T47D (cell line): ENCODE data around the gene LLGL1.
A peak's percentile ranks its signal among the peaks of the same experiment; 100 is the strongest.

ENCODE experiments used
- DNase-seq, 2 experiments: peaks; one replicate each; pipeline versions ENCODE4 v3.0.0 to v3.0.0-alpha.2; 2011 to 2012; ENCODE audit warnings: low read depth in 1 of 2, low spot score in 1 of 2
- JUND ChIP-seq: IDR thresholded peaks from 2 replicates; pipeline ENCODE4 v1.6.1; 2012; ENCODE audit warnings: low read depth
- in situ Hi-C: cut with HindIII; loops from 2 replicates; pipeline ENCODE4 v1.10.0; 2016; ENCODE audit warnings: low sequenced_read_pairs, low pct_unique_long_range_greater_than_20kb

The LLGL1 gene

DNA sequence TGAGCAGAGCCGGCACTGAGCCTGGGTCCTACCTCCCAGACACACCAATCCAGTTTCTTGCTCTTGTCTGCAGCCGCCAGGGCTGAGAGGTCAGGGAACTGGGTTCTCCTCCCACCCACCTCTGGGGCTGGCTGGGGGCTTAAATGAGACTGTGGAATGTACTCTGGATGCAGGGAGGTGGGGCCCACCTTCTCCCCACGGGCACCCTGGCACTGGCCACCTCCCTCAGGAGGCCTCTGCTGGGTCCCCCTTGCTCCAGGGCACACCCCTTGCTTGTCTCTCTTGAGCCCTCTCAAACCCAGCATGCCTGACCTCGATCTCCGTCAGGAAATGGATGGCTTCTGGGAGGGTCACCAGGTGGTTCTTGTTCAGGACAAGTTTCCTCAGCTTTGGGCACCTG is 26.7 kb downstream of the LLGL1 start:
- in situ Hi-C loops = no loop called here
- peak in 1 of 2 experiments; percentile 2 for DNase-seq
- no peak for TF ChIP-seq JUND

DNA sequence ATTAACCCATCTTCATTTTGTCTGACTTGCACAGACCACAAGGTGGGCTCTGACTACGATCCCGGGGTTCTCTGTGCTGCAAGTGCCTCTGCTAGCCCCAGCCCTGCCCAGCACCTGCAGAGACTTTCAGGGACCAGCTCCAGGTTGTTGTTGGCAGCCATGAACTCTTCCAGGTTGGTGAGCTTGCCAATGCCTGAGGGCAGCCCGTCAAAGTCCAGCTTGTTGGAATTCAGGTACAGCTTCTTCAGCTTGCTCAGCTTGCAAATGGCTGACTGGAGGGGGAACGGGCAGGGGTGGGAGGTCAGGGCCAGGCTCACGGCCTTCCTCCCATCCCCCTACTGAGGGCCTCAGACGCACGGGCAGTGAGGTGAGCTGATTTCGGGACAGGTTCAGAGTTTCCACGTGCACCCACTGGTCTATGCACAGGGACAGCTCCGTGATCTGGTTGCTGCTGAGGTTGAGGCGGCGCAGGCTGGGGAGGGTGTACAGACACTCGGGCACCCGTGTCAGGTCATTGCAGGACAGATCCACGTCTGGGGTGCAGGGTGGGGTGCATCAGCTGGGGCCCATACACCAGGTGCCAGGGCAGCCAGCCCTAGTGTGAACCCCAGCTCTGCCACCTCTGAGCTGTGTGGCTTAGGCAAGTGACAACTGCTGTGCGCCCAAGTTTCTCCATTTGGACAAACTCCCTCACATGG is 27.9 kb downstream of the LLGL1 start:
- in situ Hi-C loops = no loop called here
- no peak for TF ChIP-seq JUND
- DNase-seq = peak; percentile 61 to 84

DNA sequence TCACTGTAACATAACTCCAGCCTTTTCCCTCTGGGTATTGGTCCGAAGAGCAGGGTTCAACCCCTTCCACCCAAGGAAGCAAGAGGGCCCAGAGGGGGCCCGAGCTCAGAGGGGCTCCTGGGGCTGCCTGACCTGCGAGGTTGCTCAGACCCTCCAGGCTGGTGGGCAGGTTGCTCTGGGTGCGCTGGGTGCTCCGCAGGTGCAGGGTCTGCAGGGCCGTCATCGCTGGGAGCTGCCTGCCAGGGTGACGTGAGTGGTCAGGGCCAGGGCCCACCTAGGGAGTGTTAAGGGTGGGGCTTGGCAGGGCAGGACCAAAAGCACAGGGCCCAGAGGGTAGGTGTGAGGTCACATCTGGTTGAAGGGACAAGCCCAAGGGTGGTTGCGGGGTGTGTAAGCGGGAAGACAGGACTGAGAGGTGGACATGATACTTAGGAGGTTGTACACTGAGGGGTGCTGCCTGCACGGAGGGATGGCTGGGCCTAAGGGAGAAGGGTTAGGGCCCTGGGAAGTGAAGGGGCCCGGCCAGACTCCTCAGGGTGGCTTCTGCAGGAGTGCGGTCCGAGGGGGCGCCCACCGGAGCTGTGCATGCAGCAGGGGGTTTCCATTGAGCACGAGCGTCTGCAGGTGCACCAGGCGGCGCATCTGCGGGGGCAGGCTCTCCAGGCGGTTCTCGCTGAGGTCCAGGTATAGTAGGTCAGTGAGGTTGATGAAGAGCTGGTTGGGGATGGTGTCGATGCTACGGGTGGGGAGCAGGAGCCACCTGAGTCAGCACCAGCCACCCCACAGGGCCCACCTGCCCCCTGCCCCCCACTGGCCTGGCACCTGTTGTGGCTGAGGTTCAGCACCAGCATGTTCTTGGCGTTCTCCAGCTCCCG is 28.7 kb downstream of the LLGL1 start:
- no peak for TF ChIP-seq JUND
- no peak for DNase-seq
- in situ Hi-C loops = no loop called here

- in situ Hi-C loops = no loop called here
- peak in 1 of 2 experiments; percentile 15 for DNase-seq
- no peak for TF ChIP-seq JUND
These were observed 29.6 kb downstream of the LLGL1 start for GRCh38 chr17:18254888-18255649.

GRCh38 chr17:18256351-18256750 is 30.9 kb downstream of the LLGL1 start:
- in situ Hi-C loops = no loop called here
- TF ChIP-seq JUND = no peak
- DNase-seq = peak in 1 of 2 experiments; percentile 33

- no peak for DNase-seq
- no peak for TF ChIP-seq JUND
- in situ Hi-C loops = no loop called here
These were observed 31.3 kb downstream of the LLGL1 start for GRCh38 chr17:18256776-18257175.

GRCh38 chr17:18257268-18257981 is 32.0 kb downstream of the LLGL1 start:
- in situ Hi-C loops = no loop called here
- TF ChIP-seq JUND = no peak
- peak; percentile 87 to 96 for DNase-seq

DNA sequence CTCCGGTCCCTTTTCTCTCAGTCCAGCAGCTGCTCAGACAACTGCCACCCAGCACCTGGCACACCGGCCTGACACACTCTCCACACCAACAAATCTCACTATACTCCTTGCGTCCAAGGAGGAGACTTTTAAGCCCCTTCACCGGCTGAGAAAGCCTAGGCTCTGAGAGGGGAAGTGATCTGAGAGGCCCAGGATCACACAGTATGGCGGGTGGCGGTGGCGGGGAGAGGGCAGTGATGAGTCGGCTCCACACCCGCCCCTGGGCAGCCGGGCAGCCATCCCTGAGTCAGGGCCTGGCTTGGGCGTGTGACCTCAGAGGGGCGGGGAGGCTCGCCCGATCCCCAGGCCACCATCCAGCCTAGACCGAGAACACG is 32.5 kb downstream of the LLGL1 start:
- peak; percentile 73 to 81 for DNase-seq
- in situ Hi-C loops = no loop called here

GRCh38 chr17:18258356-18259038 is 33.1 kb downstream of the LLGL1 start, which contains the start of gene FLII:
TSS of gene FLII (minus strand) at chr17:18258738. CDS start at chr17:18258690, 48 bp downstream.
- no peak for TF ChIP-seq JUND
- DNase-seq = peak; percentile 69 to 73
- in situ Hi-C loops = no loop called here

More for the DNA sequence above, 32.5 kb downstream of the LLGL1 start:
- TF ChIP-seq JUND = no peak

DNA sequence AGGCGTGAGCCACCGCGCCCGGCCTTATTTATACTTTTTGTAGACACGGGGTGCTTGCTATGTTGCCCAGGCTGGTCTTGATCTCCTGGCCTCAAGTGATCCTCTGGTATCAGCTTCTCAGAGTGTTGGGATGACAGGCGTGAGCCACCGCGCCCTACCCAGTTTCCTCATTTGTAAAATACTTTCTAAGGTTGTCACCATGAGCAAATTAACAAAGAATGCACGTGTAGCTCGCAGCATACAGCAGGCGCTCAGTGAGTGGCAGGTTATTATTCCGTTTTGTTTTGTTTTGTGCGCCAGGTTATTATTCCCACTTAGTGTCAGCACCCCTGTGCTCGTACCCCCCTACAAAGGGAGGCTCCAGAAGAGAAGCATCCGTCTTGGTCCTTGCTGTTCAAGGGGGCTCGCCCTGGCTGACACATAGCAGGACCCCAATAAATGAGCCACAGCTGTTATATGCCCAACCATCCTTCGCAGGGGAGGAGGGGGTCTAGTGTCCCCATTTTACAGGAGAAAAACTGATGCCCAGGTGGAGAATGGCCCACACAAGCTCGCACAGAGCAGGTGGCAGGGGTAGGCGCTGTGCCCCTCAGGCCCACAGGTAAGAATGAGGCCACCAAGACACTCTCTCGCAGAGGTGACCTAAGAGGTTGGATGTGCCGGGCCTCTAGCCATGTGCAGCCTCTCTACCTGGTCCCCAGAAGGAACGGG is 34.3 kb downstream of the LLGL1 start:
- peak in 1 of 2 experiments; percentile 74 for DNase-seq
- no peak for TF ChIP-seq JUND
- in situ Hi-C loops = no loop called here
